Spleen (tissue), 7 donors: ENCODE data around the gene SIRT3.

Experiments used
- POLR2A ChIP-seq, 3 donors: fragments of 450-650 bp; IDR thresholded peaks; one replicate each; pipeline ENCODE4 v1.5.1; 2017; ENCODE audit warnings: antibody characterized with exemption in 3 of 3, mild to moderate bottlenecking in 1 of 3
- POLR2AphosphoS5 ChIP-seq, 3 donors: sonication (generic); formaldehyde crosslinking; IDR thresholded peaks; one replicate each; pipeline ENCODE4 v1.5.1; 2017; ENCODE audit warnings: antibody characterized with exemption in 3 of 3
- TF ChIP-seq, protein P1 (sequence below), 11 experiments: fragments of 200-600 bp in 7 of 11; fragments of 450-650 bp in 4 of 11; sonication (generic) in 4 of 11; IDR thresholded peaks in 8 of 11; conservative IDR thresholded peaks in 3 of 11; 1 replicate in 7 of 11; 2 replicates in 4 of 11; pipeline versions ENCODE4 v1.4.0 to v1.8.0; 2016 to 2021; ENCODE audit warnings: antibody characterized with exemption in 11 of 11, inconsistent platforms in 4 of 11, mild to moderate bottlenecking in 1 of 11
- donor health status: DM: no; HTN: no; CAD: no; lungs with moderate emphysema.
- donor health status: DM: no; HTN: no; CAD: no.
- donor health status: DM: no; HTN: no; CAD: no.

DNA sequence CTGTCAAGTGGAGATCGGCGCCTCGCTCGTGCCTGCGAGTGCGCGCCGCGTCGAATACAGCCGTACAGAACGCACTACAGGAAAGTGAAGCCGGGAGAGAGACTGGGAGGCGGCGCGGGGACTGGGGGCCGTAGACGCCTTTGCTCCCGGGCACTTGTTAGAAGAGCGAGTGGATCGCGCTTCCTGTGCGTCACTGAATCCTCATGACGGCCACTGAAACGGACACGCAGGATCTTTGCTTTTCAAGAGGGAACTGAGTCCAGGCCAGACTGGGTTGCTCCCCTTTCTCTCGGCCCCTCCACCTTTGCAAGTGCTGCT, 28.3 kb downstream of the SIRT3 start:
- TF ChIP-seq, protein P1, sequence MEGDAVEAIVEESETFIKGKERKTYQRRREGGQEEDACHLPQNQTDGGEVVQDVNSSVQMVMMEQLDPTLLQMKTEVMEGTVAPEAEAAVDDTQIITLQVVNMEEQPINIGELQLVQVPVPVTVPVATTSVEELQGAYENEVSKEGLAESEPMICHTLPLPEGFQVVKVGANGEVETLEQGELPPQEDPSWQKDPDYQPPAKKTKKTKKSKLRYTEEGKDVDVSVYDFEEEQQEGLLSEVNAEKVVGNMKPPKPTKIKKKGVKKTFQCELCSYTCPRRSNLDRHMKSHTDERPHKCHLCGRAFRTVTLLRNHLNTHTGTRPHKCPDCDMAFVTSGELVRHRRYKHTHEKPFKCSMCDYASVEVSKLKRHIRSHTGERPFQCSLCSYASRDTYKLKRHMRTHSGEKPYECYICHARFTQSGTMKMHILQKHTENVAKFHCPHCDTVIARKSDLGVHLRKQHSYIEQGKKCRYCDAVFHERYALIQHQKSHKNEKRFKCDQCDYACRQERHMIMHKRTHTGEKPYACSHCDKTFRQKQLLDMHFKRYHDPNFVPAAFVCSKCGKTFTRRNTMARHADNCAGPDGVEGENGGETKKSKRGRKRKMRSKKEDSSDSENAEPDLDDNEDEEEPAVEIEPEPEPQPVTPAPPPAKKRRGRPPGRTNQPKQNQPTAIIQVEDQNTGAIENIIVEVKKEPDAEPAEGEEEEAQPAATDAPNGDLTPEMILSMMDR (IDR thresholded peaks at IDR 0.05 in 8 of 11, conservative IDR thresholded peaks at IDR 0.05 in 3 of 11), result no peak
- TF ChIP-seq POLR2AphosphoS5 (IDR thresholded peaks at IDR 0.05), result no peak
- TF ChIP-seq POLR2A (IDR thresholded peaks at IDR 0.05), result no peak
